B cell (primary cell): ENCODE measurements around the gene NPC2.

Experiments
- EZH2 ChIP-seq: IDR thresholded peaks from 2 replicates; pipeline ENCODE4 v1.6.1; 2012; ENCODE audit warnings: borderline replicate concordance, low read depth, mild to moderate bottlenecking, moderate library complexity, low read length; ENCODE audit not compliant: insufficient read depth, poor library complexity, severe bottlenecking
- TF ChIP-seq, protein P1 (sequence below): fragments of 200-600 bp; IDR thresholded peaks from one replicate; pipeline ENCODE4 v1.8.0; 2022; ENCODE audit warnings: antibody characterized with exemption, mild to moderate bottlenecking

DNA sequence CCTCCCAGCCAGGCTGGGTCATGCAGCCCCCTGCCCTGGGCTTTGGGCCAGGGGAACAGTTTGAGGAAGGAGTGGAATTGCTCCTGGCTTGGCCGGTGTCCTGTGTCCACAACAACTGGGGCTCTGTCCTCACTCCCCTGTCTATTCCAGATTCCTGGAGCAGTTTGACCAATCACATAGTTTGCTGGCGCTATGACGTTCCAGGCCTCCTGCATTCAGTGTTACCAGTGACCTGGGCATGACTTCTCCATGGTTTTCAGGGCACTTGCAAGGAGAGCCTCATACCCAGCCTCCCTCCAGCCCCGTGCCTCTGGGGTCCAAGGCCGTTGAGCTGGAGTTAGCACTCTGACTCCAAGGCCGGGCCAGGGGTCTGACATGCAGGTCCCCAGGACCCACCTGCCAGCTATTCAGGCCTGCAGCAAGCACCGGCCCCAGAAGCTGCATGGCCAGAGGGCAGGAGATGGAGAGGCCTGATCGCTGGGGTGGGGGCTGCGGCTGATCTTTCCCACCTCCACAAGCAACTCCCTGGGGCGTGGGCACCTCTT is 34.7 kb upstream of the NPC2 start:
- TF ChIP-seq, protein P1, sequence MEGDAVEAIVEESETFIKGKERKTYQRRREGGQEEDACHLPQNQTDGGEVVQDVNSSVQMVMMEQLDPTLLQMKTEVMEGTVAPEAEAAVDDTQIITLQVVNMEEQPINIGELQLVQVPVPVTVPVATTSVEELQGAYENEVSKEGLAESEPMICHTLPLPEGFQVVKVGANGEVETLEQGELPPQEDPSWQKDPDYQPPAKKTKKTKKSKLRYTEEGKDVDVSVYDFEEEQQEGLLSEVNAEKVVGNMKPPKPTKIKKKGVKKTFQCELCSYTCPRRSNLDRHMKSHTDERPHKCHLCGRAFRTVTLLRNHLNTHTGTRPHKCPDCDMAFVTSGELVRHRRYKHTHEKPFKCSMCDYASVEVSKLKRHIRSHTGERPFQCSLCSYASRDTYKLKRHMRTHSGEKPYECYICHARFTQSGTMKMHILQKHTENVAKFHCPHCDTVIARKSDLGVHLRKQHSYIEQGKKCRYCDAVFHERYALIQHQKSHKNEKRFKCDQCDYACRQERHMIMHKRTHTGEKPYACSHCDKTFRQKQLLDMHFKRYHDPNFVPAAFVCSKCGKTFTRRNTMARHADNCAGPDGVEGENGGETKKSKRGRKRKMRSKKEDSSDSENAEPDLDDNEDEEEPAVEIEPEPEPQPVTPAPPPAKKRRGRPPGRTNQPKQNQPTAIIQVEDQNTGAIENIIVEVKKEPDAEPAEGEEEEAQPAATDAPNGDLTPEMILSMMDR, result no peak
- TF ChIP-seq EZH2, result no peak
